Natural killer cell (primary cell): ENCODE measurements around the gene FKBP7. TPM values are rescaled to one million over a fixed set of nuclear protein-coding genes. Genes with fewer than 3 reads are reported as not detected.

Experiments
- ATAC-seq, 3 donors: fragments of 150-1000 bp in 2 of 3; fragments of 200-7000 bp in 1 of 3; cut with Tn5 transposase; 1 replicate in 1 of 3; 2 replicates in 2 of 3; pipeline ENCODE4 v1.10.0; 2021; ENCODE audit warnings: mild to moderate bottlenecking in 2 of 3, moderate library complexity in 2 of 3
- DNase-seq, 2 donors: peaks; one replicate each; pipeline versions ENCODE4 v3.0.0 to v3.0.0-alpha.2; 2013 to 2021; ENCODE audit warnings: mixed read lengths in 1 of 2
- H3K27ac ChIP-seq: one replicate; pipeline ENCODE4 v1.5.1; 2013; ENCODE audit warnings: mild to moderate bottlenecking, low read length
- H3K27me3 ChIP-seq: one replicate; pipeline ENCODE4 v1.6.1; 2013; ENCODE audit warnings: low read length; ENCODE audit not compliant: control insufficient read depth, insufficient read depth
- H3K36me3 ChIP-seq: one replicate; pipeline ENCODE4 v1.6.1; 2013; ENCODE audit warnings: low read length; ENCODE audit not compliant: control insufficient read depth, insufficient read depth
- H3K4me1 ChIP-seq: one replicate; pipeline ENCODE4 v1.6.1; 2013; ENCODE audit warnings: low read length; ENCODE audit not compliant: control insufficient read depth, insufficient read depth
- H3K4me3 ChIP-seq: one replicate; pipeline ENCODE4 v1.5.1; 2013; ENCODE audit warnings: low read length
- H3K9me3 ChIP-seq: one replicate; pipeline ENCODE4 v1.6.1; 2013; ENCODE audit warnings: low read length; ENCODE audit not compliant: control insufficient read depth, insufficient read depth
- H3K27ac Mint-ChIP-seq, 2 donors: one replicate each; pipeline ENCODE4 v1.8.0; 2022; ENCODE audit warnings: mild to moderate bottlenecking in 2 of 2, mixed read lengths in 2 of 2, moderate library complexity in 1 of 2
- H3K27me3 Mint-ChIP-seq, 2 donors: one replicate each; pipeline ENCODE4 v1.8.0; 2022; ENCODE audit warnings: low read depth in 2 of 2, mixed read lengths in 2 of 2
- H3K36me3 Mint-ChIP-seq: one replicate; pipeline ENCODE4 v1.8.0; 2022; ENCODE audit warnings: mixed read lengths
- H3K4me1 Mint-ChIP-seq, 2 donors: one replicate each; pipeline ENCODE4 v1.8.0; 2022; ENCODE audit warnings: mixed read lengths in 2 of 2
- H3K4me3 Mint-ChIP-seq: one replicate; pipeline ENCODE4 v1.8.0; 2022; ENCODE audit warnings: mild to moderate bottlenecking, moderate library complexity, mixed read lengths
- H3K9me3 Mint-ChIP-seq, 2 donors: one replicate each; pipeline ENCODE4 v1.8.0; 2022; ENCODE audit warnings: mixed read lengths in 2 of 2
- CTCF ChIP-seq: fragments of 200-600 bp; IDR thresholded peaks from one replicate; pipeline ENCODE4 v1.8.0; 2022; ENCODE audit warnings: antibody characterized with exemption
- WGBS: methylation state at CpG from one replicate; pipeline ENCODE4 v1.1.7; 2013; ENCODE audit warnings: missing lambda C conversion rate; ENCODE audit not compliant: insufficient coverage; 5-methylcytosine and 5-hydroxymethylcytosine counted together
- intact Hi-C: fragments of 100-400 bp; cut with micrococcal nuclease; formaldehyde crosslinking; loops from one replicate; pipeline ENCODE4 v1.14.2; 2022
- total RNA-seq, 4 donors: library from RNA; stranded (reverse); fragments of 120-200 nt in 1 of 4; gene quantifications; one replicate each; pipeline versions ENCODE4 v1.2.3 to v1.2.4, GENCODE V29; 2013 to 2022

Gene FKBP7
- total RNA-seq, 3 donors from 2014 or later (not counting 1 experiment from before 2014, with no cell fraction given): 1.1 to 1.3 (median 1.1) TPM

- H3K27me3 ChIP-seq: no peaks in the 10 kb centered on the region
- H3K4me1 ChIP-seq: no peaks in the 10 kb centered on the region
- H3K27ac ChIP-seq: no peak overlapping the region
- H3K27me3 Mint-ChIP-seq: no peaks in the 10 kb centered on the region
- no peaks in the 10 kb centered on the region for H3K9me3 ChIP-seq
- H3K36me3 Mint-ChIP-seq: no peaks in the 10 kb centered on the region
- peaks cover 21% of the 10 kb centered on the region for H3K36me3 ChIP-seq
- H3K4me3 Mint-ChIP-seq: no peak overlapping the region
- ATAC-seq (no peak), DNase-seq (no peak)
- TF ChIP-seq CTCF: no peak
- no peak overlapping the region for H3K27ac Mint-ChIP-seq
- intact Hi-C loops: no loop called here
- no peak overlapping the region for H3K4me3 ChIP-seq
- no peaks in the 10 kb centered on the region for H3K9me3 Mint-ChIP-seq
- H3K4me1 Mint-ChIP-seq: peaks cover 5 to 11% of the 10 kb centered on the region in 2 donors
- 95% methylated on average over 5 of the region's 6 CpGs for WGBS
Measured at GRCh38 chr2:178510384-178510783, 32.0 kb upstream of the FKBP7 start.

- H3K36me3 ChIP-seq: peaks cover 36% of the 10 kb centered on the region
- no peaks in the 10 kb centered on the region for H3K27me3 Mint-ChIP-seq
- no peaks in the 10 kb centered on the region for H3K27me3 ChIP-seq
- WGBS: no CpG with 5 or more reads among the region's 2 CpGs
- no peak for DNase-seq
- no peak overlapping the region for H3K4me3 ChIP-seq
- intact Hi-C loops: no loop called here
- H3K4me1 Mint-ChIP-seq: peaks cover 0 to 5% of the 10 kb centered on the region in 2 donors
- no peak overlapping the region for H3K4me3 Mint-ChIP-seq
- no peaks in the 10 kb centered on the region for H3K9me3 Mint-ChIP-seq
- no peak for ATAC-seq
- TF ChIP-seq CTCF: no peak
- no peaks in the 10 kb centered on the region for H3K36me3 Mint-ChIP-seq
- H3K4me1 ChIP-seq: no peaks in the 10 kb centered on the region
- H3K9me3 ChIP-seq: no peaks in the 10 kb centered on the region
- H3K27ac ChIP-seq: no peak overlapping the region
- peak overlapping the region; percentile 2 to 60 for H3K27ac Mint-ChIP-seq
Measured at GRCh38 chr2:178508646-178509045, 30.2 kb upstream of the FKBP7 start.

- Mint-ChIP-seq H3K4me1 (peaks cover 0 to 5% of the 10 kb centered on the region in 2 donors), H3K4me3 (no peak overlapping the region), H3K27me3 (no peaks in the 10 kb centered on the region), H3K27ac (peak overlapping the region; percentile 22 to 60), H3K36me3 (peaks cover 10% of the 10 kb centered on the region), H3K9me3 (no peaks in the 10 kb centered on the region)
- intact Hi-C loops: no loop called here
- DNase-seq (no peak), ATAC-seq (no peak)
- Histone ChIP-seq H3K27ac (no peak overlapping the region), H3K9me3 (no peaks in the 10 kb centered on the region), H3K36me3 (peaks cover 45% of the 10 kb centered on the region), H3K4me1 (no peaks in the 10 kb centered on the region), H3K27me3 (no peaks in the 10 kb centered on the region), H3K4me3 (no peak overlapping the region)
- no peak for TF ChIP-seq CTCF
- no CpG with 5 or more reads among the region's 1 CpG for WGBS
Measured at GRCh38 chr2:178506949-178507348, 28.5 kb upstream of the FKBP7 start.

GRCh38 chr2:178506524-178506923 is 28.1 kb upstream of the FKBP7 start:
- Mint-ChIP-seq H3K27me3 (no peaks in the 10 kb centered on the region), H3K9me3 (no peaks in the 10 kb centered on the region), H3K36me3 (peaks cover 14% of the 10 kb centered on the region), H3K27ac (peak overlapping the region; percentile 22 to 60), H3K4me3 (no peak overlapping the region), H3K4me1 (peaks cover 0 to 5% of the 10 kb centered on the region in 2 donors)
- intact Hi-C loops: no loop called here
- TF ChIP-seq CTCF: no peak
- ATAC-seq (no peak), DNase-seq (no peak)
- H3K27ac ChIP-seq: no peak overlapping the region
- H3K4me3 ChIP-seq: no peak overlapping the region
- peaks cover 49% of the 10 kb centered on the region for H3K36me3 ChIP-seq
- H3K27me3 ChIP-seq: no peaks in the 10 kb centered on the region
- 100% methylated on average over 1 of the region's 2 CpGs for WGBS
- H3K9me3 ChIP-seq: no peaks in the 10 kb centered on the region
- H3K4me1 ChIP-seq: no peaks in the 10 kb centered on the region
